ENCODE data around the gene HPCA.
A peak's percentile ranks its signal among the peaks of the same experiment; 100 is the strongest.
"Not testable (repeated sequence)": the region's sequence is repeated elsewhere in the genome, so short reads cannot be mapped to it uniquely, and the experiment has no call there.

The HPCA gene

GRCh38 chr1:32903991-32904785 lies 17.9 kb downstream of the HPCA start:
- DNase-seq: no peak

- no peak for DNase-seq
Observed at GRCh38 chr1:32904797-32905196, 18.5 kb downstream of the HPCA start.

- DNase-seq: not testable (repeated sequence)
Observed at GRCh38 chr1:32905588-32905987, 19.3 kb downstream of the HPCA start.

GRCh38 chr1:32906654-32907053 lies 20.4 kb downstream of the HPCA start:
- DNase-seq: no peak

GRCh38 chr1:32907435-32907834 lies 21.1 kb downstream of the HPCA start:
- DNase-seq: no peak

- DNase-seq: no peak
Observed at GRCh38 chr1:32910319-32910718, 24.0 kb downstream of the HPCA start.

- no peak for DNase-seq
Observed at GRCh38 chr1:32915766-32916706, 29.7 kb downstream of the HPCA start.

GRCh38 chr1:32917521-32917920 lies 31.2 kb downstream of the HPCA start:
- no peak for DNase-seq

- DNase-seq: no peak
Observed at GRCh38 chr1:32918179-32918578, 31.9 kb downstream of the HPCA start.

GRCh38 chr1:32919811-32920733 lies 33.8 kb downstream of the HPCA start:
- no peak for DNase-seq

- DNase-seq: no peak
Observed at GRCh38 chr1:32920833-32921232, 34.5 kb downstream of the HPCA start.

GRCh38 chr1:32924881-32925344 lies 38.6 kb downstream of the HPCA start:
- DNase-seq: no peak

GRCh38 chr1:32925403-32926162 lies 39.3 kb downstream of the HPCA start:
- peak; percentile 24 for DNase-seq

GRCh38 chr1:32926562-32926961 lies 40.3 kb downstream of the HPCA start:
- no peak for DNase-seq

- no peak for DNase-seq
Observed at GRCh38 chr1:32927441-32927840, 41.1 kb downstream of the HPCA start.

- DNase-seq: no peak
Observed at GRCh38 chr1:32928285-32928684, 42.0 kb downstream of the HPCA start.

GRCh38 chr1:32928715-32929114 lies 42.4 kb downstream of the HPCA start:
- no peak for DNase-seq

GRCh38 chr1:32929366-32929765 lies 43.1 kb downstream of the HPCA start:
- DNase-seq: no peak

GRCh38 chr1:32931760-32932159 lies 45.5 kb downstream of the HPCA start:
- DNase-seq: no peak

- DNase-seq: no peak
Observed at GRCh38 chr1:32933742-32934322, 47.5 kb downstream of the HPCA start.

GRCh38 chr1:32934535-32934934 lies 48.2 kb downstream of the HPCA start:
- DNase-seq: no peak

GRCh38 chr1:32937061-32937460 lies 50.8 kb downstream of the HPCA start:
- no peak for DNase-seq
